DND-41 (cell line): ENCODE results near the gene AKT3.

Experiments
- ATAC-seq: fragments of 200-7000 bp; cut with Tn5 transposase; 3 replicates; pipeline ENCODE4 v1.9.1; 2021; ENCODE audit warnings: low read depth; ENCODE audit not compliant: insufficient read depth
- DNase-seq: peaks from one replicate; pipeline ENCODE4 v3.0.0-alpha.2; 2020
- H2AFZ ChIP-seq: 2 replicates; pipeline ENCODE4 v1.6.0; 2012; ENCODE audit warnings: low read depth, low read length
- H3K27ac ChIP-seq: 2 replicates; pipeline ENCODE4 v1.5.1; 2012; ENCODE audit warnings: low read length, inconsistent platforms
- H3K27me3 ChIP-seq: fragments of 200-600 bp; sonication (generic); 2 replicates; pipeline ENCODE4 v1.6.0; 2012; ENCODE audit warnings: low read length, mild to moderate bottlenecking, inconsistent platforms; ENCODE audit not compliant: insufficient read depth, poor library complexity
- H3K36me3 ChIP-seq: 2 replicates; pipeline ENCODE4 v1.5.1; 2012; ENCODE audit warnings: low read length, inconsistent platforms; ENCODE audit not compliant: insufficient read depth
- H3K4me1 ChIP-seq: 2 replicates; pipeline ENCODE4 v1.5.1; 2012; ENCODE audit warnings: mild to moderate bottlenecking, low read length; ENCODE audit not compliant: insufficient read depth
- H3K4me2 ChIP-seq: 2 replicates; pipeline ENCODE4 v1.6.0; 2012; ENCODE audit warnings: mild to moderate bottlenecking, moderate library complexity, low read length, inconsistent platforms; ENCODE audit not compliant: insufficient read depth
- H3K4me3 ChIP-seq, 2 experiments: fragments of 200-600 bp in 1 of 2; shearing (Covaris generic) in 1 of 2; 2 replicates each; pipeline ENCODE4 v1.5.1; 2012 to 2016; ENCODE audit warnings: inconsistent platforms in 2 of 2, low read length in 2 of 2, mild to moderate bottlenecking in 2 of 2, low read depth in 1 of 2, moderate library complexity in 1 of 2
- H3K79me2 ChIP-seq: 2 replicates; pipeline ENCODE4 v1.6.0; 2012; ENCODE audit warnings: low read length, inconsistent platforms; ENCODE audit not compliant: insufficient read depth
- H3K9ac ChIP-seq: 2 replicates; pipeline ENCODE4 v1.6.0; 2012; ENCODE audit warnings: low read depth, mild to moderate bottlenecking, inconsistent platforms, low read length, moderate library complexity
- H3K9me3 ChIP-seq: 2 replicates; pipeline ENCODE4 v1.5.1; 2012; ENCODE audit warnings: low read length, moderate library complexity, mild to moderate bottlenecking, inconsistent platforms; ENCODE audit not compliant: insufficient read depth, severe bottlenecking
- H4K20me1 ChIP-seq: 2 replicates; pipeline ENCODE4 v1.6.0; 2012; ENCODE audit warnings: low read length; ENCODE audit not compliant: insufficient read depth
- CTCF ChIP-seq: IDR thresholded peaks from 2 replicates; pipeline ENCODE4 v1.5.1; 2012; ENCODE audit warnings: borderline replicate concordance, low read length, moderate library complexity, mild to moderate bottlenecking; ENCODE audit not compliant: poor library complexity, severe bottlenecking; ENCODE audit errors: extremely low read depth
- EZH2 ChIP-seq: IDR thresholded peaks from 3 replicates; pipeline ENCODE4 v1.6.1; 2012; ENCODE audit warnings: borderline replicate concordance, low read depth, mild to moderate bottlenecking, moderate library complexity, low read length, inconsistent platforms; ENCODE audit not compliant: severe bottlenecking

AKT3 gene

GRCh38 chr1:243842161-243842560, 7.9 kb downstream of the AKT3 start:
- peaks cover 10% of the 10 kb centered on the region; the same call in 1 of the 2 replicates for H3K36me3 ChIP-seq
- H3K27me3 ChIP-seq, result no peaks in the 10 kb centered on the region
- DNase-seq, result no peak
- H3K27ac ChIP-seq, result no peak overlapping the region
- peaks cover 58% of the 10 kb centered on the region for H3K79me2 ChIP-seq
- H3K4me3 ChIP-seq, result no peak overlapping the region
- ATAC-seq, result no peak
- H3K9ac ChIP-seq, result no peak overlapping the region
- peaks cover 16% of the 10 kb centered on the region; the same call in 1 of the 2 replicates for H4K20me1 ChIP-seq
- no peak overlapping the region for H3K4me2 ChIP-seq
- TF ChIP-seq CTCF, result no peak
- TF ChIP-seq EZH2, result no peak
- H3K9me3 ChIP-seq, result peaks cover 3% of the 10 kb centered on the region
- peaks cover 26% of the 10 kb centered on the region for H3K4me1 ChIP-seq
- H2AFZ ChIP-seq, result no peak overlapping the region

GRCh38 chr1:243841507-243841906, 8.5 kb downstream of the AKT3 start:
- Histone ChIP-seq H3K4me1 (peaks cover 26% of the 10 kb centered on the region), H3K27me3 (no peaks in the 10 kb centered on the region), H3K4me3 (no peak overlapping the region), H3K27ac (no peak overlapping the region), H2AFZ (no peak overlapping the region), H3K79me2 (peaks cover 56% of the 10 kb centered on the region), H3K36me3 (peaks cover 17% of the 10 kb centered on the region; the same call in 1 of the 2 replicates), H3K9me3 (peaks cover 8% of the 10 kb centered on the region), H3K9ac (no peak overlapping the region), H4K20me1 (peaks cover 10% of the 10 kb centered on the region; the same call in 1 of the 2 replicates), H3K4me2 (no peak overlapping the region)
- no peak for TF ChIP-seq CTCF
- no peak for TF ChIP-seq EZH2
- DNase-seq, result no peak
- no peak for ATAC-seq

- peak; percentile 97 for ATAC-seq
- no peaks in the 10 kb centered on the region for H4K20me1 ChIP-seq
- no peaks in the 10 kb centered on the region for H3K27me3 ChIP-seq
- DNase-seq, result no peak
- H3K9ac ChIP-seq, result peak overlapping the region; percentile 30; the same call in 1 of the 2 replicates
- peak overlapping the region; percentile 25 for H2AFZ ChIP-seq
- peaks cover 27% of the 10 kb centered on the region for H3K79me2 ChIP-seq
- H3K4me3 ChIP-seq, result no peak overlapping the region
- peaks cover 24% of the 10 kb centered on the region; the same call in 1 of the 2 replicates for H3K36me3 ChIP-seq
- peaks cover 21% of the 10 kb centered on the region for H3K4me1 ChIP-seq
- H3K9me3 ChIP-seq, result peaks cover 14% of the 10 kb centered on the region
- TF ChIP-seq EZH2 (no peak), CTCF (no peak)
- peak overlapping the region; percentile 87 for H3K27ac ChIP-seq
- peak overlapping the region; percentile 46 for H3K4me2 ChIP-seq
These were observed 12.0 kb downstream of the AKT3 start for GRCh38 chr1:243837907-243838535.
